Parietal lobe (tissue), 1 donor: Measurements from ENCODE around the gene LY6G5B. TPM values are rescaled to one million over a fixed set of nuclear protein-coding genes. Genes with fewer than 3 reads are reported as not detected.

Source experiments
- total RNA-seq: library from RNA; depleted of rRNA; stranded (reverse); fragments of >200 nt; gene quantifications from one replicate; pipeline ENCODE4 v1.2.3, GENCODE V29; 2014

The LY6G5B gene, protein sequence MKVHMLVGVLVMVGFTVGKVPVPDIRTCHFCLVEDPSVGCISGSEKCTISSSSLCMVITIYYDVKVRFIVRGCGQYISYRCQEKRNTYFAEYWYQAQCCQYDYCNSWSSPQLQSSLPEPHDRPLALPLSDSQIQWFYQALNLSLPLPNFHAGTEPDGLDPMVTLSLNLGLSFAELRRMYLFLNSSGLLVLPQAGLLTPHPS
- 13.5 TPM for total RNA-seq

DNA sequence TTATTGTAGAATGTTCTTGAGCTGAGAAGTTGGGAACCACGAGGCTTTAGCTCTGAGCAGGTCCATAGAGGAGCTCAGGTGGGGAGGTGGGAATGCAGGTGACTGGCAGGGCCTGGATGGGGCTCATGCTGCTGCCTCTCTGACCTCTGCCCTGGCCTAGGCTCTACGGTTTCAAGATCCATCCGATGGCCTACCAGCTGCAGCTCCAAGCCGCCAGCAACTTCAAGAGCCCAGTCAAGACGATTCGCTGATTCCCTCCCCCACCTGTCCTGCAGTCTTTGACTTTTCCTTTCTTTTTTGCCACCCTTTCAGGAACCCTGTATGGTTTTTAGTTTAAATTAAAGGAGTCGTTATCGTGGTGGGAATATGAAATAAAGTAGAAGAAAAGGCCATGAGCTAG is at the start of gene LY6G5B:
Gene LY6G5B (plus strand): TSS at position 301 of the 400 bp plus-strand sequence. CDS start 975 bp downstream, outside the sequence.

DNA sequence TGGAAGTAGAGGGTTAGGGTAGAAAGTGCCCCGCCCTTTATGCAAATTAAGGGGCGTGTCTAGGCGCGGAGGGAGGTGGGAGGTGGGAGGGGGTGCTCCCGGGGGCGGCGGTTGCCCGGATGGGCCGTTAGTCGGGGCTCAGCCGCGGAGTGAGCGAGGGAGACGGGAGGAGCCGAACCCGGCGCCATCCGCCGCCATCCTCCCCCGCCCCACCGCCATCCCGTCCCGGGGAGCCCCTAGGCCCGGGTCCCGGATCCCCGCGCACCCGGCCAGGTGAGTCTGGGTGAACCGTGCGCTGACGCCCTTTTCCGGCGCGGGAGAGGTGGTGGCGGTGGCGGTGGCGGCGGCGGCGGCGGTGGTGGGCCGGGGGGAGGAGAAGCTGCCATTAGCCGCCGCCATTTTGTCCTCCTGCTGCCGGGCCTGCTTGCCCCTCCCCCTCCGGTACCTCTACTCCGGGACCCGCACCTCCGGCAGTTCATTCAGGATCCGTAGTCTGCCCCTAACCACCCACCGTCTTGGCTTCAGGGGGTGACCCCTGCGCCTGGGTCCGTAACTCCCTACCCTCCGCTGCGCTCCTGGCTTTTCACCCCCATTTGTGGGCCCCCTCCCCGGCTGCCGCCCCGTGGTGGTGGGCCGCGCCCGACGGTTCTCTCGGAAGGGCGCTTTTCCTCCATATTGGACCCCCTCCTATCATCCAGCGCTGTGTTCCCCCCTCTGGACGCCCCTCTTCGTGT is 49.0 kb upstream of the LY6G5B start, which contains the start of gene PRRC2A:
Gene PRRC2A (plus strand): TSS at position 130 of the 734 bp plus-strand sequence. CDS start 2,075 bp downstream, outside the sequence.

DNA sequence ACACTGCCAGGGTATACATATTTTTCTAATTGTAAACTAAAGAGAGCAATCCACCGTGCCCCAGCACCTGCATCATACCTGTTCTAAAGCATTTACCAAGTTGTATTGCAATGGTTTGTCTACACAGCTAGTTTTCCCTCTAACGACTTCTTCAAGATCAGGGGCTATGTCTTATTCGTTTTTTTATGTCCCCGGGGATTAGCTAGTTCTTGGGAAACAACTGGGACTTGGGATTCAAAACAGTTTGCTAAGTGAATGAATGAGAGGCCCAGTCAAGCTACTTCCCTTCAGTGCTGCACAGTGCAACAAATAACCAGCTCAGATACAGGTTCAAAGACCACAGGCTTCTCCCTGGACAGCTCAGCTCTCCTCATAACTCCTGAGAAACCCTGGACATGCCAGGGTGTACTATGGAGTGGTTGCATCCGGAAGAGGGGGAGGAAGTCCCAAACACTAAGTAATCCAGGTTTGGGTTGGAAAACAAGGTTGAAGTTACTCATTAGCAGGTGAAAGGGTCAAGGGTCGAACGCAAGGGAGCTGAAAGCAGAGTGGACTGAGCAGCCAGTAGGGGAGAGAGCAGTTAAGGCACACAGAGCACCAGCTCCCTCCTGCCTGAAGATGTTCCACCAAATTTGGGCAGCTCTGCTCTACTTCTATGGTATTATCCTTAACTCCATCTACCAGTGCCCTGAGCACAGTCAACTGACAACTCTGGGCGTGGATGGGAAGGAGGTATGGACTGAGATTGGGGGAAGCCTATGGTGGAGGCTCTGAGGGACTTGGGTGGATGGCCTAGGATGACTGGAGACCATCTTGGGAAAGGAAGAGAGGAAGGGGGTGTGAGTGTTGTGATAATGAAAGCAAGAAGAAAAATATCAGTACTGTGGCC is 14.2 kb upstream of the LY6G5B start, which contains the start of gene APOM:
Gene APOM (plus strand): TSS at position 546 of the 889 bp plus-strand sequence. CDS start 73 bp downstream, at position 619.

DNA sequence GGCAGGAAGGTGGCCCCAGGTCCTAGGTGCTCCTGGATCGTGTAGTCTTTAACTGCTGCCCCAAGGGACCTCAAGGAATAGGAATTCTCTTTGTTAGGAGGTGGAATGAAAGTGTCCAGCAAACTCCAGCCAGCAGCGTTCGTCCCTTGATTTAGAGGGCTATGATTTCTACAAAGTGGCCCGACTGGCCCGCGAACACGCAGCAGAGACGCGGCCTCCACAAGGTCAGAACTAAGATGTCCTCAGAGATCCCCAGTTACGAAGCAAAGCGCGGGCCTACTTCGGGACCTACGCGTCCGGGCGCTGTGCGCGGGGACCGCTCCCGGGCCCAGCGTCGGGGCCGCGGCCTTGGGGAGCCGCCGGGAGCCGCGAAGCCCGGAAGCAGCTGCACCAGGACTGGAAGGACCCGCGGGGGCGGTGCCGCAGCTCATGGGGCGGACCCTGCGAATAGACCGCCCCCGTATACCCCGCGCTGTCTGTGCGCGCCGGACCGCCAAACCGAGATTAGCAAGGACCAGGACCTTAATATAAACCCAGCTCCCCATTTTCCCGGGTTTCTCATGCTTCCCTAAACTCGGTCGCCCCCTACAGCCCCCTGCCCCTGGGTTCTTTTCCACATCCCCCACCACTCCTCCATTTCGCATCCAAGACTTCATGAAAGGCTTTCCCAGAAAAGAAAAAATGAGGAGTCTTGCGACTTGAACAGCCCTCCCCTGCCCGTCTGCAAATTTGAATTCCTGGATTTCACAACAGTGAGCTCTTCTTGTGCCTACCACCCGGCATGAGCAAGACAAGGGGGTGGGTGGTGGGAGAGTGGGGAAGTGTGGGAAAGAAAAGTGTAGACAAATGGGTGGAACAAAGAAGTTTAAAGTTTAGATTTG is 9.2 kb upstream of the LY6G5B start, which contains the start of gene C6orf47:
Gene C6orf47 (minus strand): TSS at position 398 of the 881 bp plus-strand sequence. CDS start 831 bp downstream, outside the sequence.

DNA sequence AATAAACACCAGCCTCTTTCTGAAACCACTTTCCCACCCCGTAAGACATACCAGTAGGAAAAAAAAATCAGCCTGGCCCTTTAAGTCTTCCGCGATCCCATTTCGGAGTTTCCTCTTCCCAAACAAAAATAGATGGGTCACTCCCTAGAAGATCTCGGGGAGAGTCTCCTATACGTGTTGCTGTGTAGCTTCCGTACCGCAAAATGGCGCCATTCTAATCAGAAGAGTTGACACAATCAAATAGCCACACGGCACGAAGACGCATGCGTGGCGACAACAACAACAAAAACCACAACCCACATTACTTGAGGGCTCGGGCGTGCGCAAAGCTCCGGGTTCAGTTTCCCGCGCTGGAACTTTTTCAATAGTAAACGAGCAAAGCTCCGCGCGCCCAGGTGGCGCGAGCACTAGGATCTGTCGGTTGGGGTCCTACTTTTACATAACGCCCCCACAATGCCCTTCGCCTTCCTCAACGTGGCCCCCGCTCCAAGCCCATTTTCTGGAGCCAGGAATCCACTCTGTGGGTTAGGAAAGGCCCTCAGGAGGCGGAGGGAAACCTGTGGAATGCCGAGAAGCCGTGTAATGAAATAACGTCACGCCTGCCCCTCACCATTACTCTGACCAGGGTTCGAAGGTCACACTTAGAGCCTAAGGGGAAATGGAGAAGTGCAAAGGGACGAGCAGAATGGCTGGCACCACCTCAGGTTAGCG is 4.8 kb upstream of the LY6G5B start, which contains the start of gene GPANK1:
Gene GPANK1 (minus strand): TSS at position 208 of the 711 bp plus-strand sequence. CDS start 519 bp downstream, outside the sequence.

DNA sequence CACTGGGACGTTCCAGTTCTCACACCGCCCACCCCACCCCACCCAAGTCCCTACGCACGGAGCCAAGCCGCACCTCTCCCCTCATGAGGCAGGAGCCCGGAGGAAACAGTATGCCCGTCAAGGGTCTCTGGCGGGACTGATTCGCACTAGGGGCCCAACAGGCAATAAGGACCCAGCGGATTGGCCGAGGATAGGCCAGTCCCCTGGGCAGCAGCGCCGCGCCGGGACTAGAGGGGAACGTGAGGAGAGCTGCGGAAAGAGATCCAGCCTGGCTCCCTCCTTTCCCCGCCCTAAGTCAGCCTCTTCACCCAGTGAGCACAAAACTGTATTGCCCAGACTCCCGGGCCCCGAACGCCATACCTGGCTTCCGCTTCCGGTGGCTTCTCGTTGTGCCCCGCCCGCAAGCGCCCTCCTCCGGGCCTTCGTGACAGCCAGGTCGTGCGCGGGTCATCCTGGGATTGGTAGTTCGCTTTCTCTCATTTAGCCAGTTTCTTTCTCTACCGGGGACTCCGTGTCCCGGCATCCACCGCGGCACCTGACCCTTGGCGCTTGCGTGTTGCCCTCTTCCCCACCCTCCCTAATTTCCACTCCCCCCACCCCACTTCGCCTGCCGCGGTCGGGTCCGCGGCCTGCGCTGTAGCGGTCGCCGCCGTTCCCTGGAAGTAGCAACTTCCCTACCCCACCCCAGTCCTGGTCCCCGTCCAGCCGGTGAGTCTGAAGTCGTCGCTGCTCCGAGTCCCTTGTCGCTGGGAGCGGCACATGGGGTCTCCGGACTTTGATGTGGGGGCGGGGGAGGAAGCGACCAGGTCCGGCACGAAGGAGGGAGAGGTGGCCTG is 4.1 kb upstream of the LY6G5B start, which contains the start of gene CSNK2B:
Gene CSNK2B (plus strand): TSS at position 580 of the 836 bp plus-strand sequence. CDS start 752 bp downstream, outside the sequence.

DNA sequence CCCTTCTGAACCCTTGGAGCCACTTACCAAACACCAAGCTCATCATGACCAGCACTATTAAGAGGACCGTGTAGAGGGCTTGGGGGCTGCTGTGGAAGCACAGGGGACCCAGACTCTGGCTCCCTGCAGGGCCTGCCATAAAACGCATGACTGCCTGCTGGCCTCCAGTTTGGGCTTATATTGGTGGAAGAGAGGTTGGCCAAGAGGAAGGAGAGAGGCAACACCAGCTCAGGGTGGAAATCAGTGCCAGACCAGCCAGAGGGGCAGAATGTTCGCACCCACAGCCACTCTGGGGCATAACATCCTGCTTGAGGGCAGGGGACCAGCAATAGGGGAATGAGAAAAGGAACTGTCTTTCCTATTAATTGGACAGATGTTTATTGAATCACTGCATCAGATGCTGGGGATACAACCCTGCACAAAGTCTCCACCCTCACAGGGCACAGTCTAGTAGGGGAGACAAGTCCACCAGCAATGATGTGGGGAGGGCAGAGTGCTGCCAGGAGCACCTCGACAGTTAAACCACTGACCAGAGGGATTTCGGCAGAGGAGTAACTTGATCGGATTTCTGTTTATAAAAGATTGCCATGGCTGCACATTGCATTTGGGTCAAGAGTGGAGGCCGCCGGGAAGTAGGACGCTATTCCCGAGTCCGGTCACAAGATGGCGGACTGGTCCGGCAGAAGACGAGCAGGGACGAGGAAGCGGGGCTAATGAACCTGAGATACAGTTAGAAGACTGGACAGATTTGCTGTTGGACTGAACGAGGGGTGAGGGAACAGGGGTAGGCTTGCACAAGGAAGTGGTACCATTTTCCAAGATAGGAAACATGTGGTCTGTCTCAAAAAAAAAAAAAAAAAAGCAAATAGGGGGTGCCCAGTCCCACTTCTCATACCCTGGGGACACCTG is 10.7 kb downstream of the LY6G5B start, which contains the start of gene LY6G5C:
Gene LY6G5C (minus strand): TSS at position 842 of the 909 bp plus-strand sequence. CDS start 694 bp downstream, at position 148.

DNA sequence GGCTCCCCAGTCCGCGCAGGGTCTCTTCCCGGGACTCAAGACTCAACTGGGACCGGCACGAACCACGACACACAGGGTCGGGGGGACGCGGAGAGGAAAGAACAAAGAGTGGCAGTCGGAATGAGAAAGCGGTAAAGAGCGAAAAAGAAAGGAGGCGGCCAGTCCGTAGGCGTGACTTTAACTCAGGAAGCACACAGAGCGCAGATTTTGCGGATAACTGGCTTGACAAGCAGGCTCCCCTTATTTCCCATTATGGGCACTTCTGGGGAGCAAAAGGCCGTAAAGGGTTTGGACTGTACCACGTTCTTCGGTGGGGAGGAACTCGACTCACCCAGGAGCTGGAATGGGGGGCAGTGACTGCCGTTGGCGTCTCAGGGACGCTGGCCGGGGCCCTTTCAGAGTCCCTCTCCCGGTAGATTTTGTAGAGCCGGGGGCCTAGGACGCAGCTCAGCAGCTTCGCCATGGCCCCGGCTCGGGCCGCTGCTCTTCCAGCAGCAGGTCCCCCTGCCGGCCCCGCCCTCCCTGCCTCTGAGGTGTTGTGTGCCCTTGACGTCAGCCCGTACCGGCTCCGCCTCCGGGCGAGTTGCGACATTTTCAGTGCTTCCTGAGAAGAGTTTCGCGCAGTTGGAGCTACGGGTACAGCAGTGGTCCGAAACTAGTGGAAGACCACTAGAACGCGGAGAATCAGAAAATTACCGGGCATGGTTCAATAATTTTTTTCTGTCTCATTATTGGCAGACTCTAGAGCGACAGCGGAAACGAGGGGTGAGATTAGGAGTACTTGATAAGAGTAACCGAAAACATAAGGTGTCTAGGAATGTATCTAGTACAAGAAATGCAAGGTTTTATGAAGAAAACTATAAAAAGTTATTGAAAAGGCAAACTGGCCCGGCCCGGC is 33.3 kb downstream of the LY6G5B start, which contains the start of gene ABHD16A:
Gene ABHD16A (minus strand): TSS at position 506 of the 898 bp plus-strand sequence. CDS start 43 bp downstream, at position 463.

DNA sequence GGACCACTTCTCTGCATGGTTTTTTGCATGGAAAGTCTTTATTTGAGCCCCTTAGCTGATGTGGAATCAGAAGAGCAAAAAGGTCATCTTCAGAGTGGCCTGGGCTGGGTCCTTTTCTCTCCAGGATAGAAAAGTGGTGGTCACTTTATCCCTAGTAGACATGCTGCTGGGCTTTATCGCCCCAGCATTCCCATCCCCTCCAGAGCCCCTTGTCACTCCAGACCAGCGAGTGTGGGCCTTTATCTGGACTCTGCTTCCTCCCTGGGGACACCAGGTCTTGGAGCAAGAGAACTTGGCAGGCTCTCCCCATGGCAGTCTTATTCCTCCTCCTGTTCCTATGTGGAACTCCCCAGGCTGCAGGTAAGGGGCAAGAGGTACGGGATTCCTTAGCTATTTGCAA is 36.8 kb downstream of the LY6G5B start, which contains the start of gene LY6G6F:
Gene LY6G6F (plus strand): TSS at position 268 of the 400 bp plus-strand sequence. CDS start 41 bp downstream, at position 309.

DNA sequence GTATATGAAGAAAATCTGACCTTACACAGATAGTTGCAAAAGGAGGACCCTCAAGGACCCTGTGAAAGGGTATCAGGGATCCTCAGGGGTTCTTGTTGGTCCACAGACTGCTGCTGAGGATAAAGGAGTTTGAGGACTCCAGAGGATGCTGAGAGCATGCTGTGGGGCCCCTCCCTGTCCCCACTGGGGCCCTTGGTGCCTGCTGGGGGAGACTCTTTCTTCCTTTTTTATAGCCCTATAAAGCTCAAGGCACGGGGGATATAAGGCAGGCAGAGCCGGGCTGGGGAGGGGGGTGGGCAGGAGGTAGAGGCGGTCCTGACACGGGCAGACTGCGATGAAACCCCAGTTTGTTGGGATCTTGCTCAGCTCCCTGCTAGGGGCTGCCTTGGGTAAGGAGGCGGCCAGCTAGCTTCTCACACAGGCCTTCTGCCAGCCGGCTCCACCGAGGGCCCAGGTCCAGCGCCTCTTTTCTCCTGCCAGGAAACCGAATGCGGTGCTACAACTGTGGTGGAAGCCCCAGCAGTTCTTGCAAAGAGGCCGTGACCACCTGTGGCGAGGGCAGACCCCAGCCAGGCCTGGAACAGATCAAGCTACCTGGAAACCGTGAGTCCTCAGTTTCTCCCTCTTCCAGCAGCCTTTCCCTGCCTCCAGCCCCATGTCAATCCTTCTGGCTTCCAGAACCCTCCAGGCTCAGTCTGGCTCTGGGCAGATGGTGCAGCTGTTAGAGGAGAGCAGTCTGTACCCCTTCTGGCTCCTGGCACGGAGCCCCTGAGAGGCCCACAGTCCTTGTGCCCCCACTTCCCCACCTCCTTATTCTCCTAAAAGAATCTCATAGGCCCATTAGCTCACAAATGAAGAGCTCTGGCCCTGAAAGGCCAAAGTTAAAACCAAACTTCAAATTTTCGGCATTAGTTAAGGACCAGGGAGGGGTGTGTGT is 45.5 kb downstream of the LY6G5B start, which contains the start of gene LY6G6D:
Gene LY6G6D (plus strand): TSS at position 327 of the 937 bp plus-strand sequence. CDS start 8 bp downstream, at position 335.

DNA sequence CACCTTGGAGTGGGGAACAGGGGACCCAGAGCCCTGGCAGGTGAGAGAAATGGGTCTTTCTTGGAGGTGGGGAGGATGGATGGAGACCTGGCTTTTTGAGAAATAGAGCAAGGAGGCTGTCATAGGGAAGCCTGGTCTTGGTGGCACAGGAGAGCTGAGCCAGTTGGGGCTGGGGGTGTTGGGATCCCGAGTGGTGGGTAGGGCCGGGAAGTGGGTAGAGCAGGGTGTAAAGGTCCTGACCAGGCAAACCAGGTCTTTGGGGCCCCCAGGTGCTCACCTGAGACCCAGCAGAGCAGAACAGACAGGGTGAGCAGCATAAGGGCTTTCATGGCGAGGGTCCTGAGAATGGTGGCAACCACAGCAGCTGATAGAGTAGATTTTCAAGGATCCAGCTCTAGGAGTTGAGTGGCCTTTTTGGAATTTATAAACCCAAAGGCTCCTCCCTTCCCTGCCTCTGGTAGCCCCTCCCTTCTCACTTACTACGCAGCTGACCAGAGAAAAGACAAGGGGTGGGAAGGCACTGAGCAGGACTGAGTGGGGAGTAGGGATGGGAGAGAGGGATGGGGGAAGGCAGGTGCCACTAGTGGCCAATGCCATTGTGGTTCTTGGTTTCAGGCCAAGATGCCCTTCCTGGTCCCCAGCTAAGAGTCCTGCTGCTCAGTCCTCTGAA is 51.7 kb downstream of the LY6G5B start, which contains the start of gene LY6G6C:
Gene LY6G6C (minus strand): TSS at position 396 of the 670 bp plus-strand sequence. CDS start 67 bp downstream, at position 329.

